Activated B cell treated with CpG ODN at 0.5 μM for 24 hours (primary cell): ENCODE measurements around the gene FCHO1. TPM values are rescaled to one million over a fixed set of nuclear protein-coding genes. Genes with fewer than 3 reads are reported as not detected.

Experiments used
- ATAC-seq: fragments of 200-7000 bp; cut with Tn5 transposase; one replicate; pipeline ENCODE4 v1.10.0; 2021; ENCODE audit warnings: low read depth, mild to moderate bottlenecking, moderate library complexity
- CTCF ChIA-PET: fragments of 350-600 bp; sonication (Branson Sonifier 250); formaldehyde crosslinking; loops from one replicate; lab custom pipeline; 2021; ENCODE audit warnings: antibody characterized with exemption; lab: Charles Lee
- POLR2A ChIA-PET: fragments of 350-600 bp; sonication (Branson Sonifier 250); formaldehyde crosslinking; loops from one replicate; lab custom pipeline; 2021; ENCODE audit warnings: antibody characterized with exemption; lab: Charles Lee
- DNase-seq: peaks from one replicate; pipeline ENCODE4 v3.0.0; 2022
- H3K27ac Mint-ChIP-seq: one replicate; pipeline ENCODE4 v1.8.0; 2020; ENCODE audit warnings: mixed read lengths
- H3K27me3 Mint-ChIP-seq: one replicate; pipeline ENCODE4 v1.8.0; 2021; ENCODE audit warnings: mixed read lengths
- H3K36me3 Mint-ChIP-seq: one replicate; pipeline ENCODE4 v1.8.0; 2021; ENCODE audit warnings: low read depth, mixed read lengths
- H3K4me1 Mint-ChIP-seq: one replicate; pipeline ENCODE4 v1.8.0; 2021; ENCODE audit warnings: mixed read lengths
- H3K4me3 Mint-ChIP-seq: one replicate; pipeline ENCODE4 v1.8.0; 2020; ENCODE audit warnings: mild to moderate bottlenecking, mixed read lengths
- H3K9me3 Mint-ChIP-seq: one replicate; pipeline ENCODE4 v1.8.0; 2020; ENCODE audit warnings: mixed read lengths
- intact Hi-C: fragments of 100-400 bp; cut with micrococcal nuclease; formaldehyde crosslinking; loops from one replicate; pipeline ENCODE4 v1.15.1; 2024
- total RNA-seq: library from RNA; stranded (reverse); gene quantifications from 2 replicates; pipeline ENCODE4 v1.2.3, GENCODE V29; 2022
- TF ChIP-seq, protein P1 (sequence below): fragments of 200-600 bp; IDR thresholded peaks from one replicate; pipeline ENCODE4 v1.8.0; 2022; ENCODE audit warnings: antibody characterized with exemption, mild to moderate bottlenecking

The FCHO1 gene
- total RNA-seq, 1 donor from 2014 or later, result 103 TPM

DNA sequence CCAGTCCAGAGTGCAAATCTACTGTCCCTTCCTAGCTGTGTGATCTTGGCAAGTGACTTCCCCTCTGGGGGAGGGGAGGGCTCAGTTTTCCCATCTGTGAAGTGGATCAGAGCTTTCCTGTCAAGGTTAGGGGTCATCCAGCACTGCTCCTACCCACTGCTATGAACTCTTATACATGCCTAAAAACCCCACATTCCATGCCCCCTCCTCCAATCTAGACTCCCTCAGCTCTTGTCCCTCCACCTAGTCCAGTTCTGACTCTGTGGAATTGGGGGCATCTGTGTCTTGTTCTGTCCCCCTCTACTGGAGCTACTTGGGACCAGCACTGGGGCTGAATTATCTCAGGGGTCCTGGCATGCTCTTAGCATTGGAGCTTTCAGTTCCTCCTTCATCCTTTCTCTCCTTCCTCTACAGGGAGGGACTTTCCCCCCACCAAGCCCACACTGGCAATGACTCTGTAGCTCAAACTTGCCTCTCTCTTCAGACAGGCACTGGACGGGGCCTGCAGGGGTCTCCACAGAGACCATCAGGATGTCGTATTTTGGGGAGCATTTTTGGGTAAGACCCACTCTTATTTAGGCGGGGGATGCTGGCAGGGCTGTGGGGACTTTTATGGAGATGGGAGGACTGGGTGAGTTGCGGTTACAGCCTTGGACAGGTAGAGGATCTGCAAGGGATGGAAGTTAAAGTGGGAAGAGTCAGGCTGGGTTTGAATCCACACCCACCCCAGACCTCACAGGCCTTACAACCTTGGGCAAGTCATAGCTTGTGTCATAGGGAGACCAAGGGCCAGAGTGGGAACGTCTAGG lies 3.6 kb downstream of the FCHO1 start:
- TF ChIP-seq, protein P1, sequence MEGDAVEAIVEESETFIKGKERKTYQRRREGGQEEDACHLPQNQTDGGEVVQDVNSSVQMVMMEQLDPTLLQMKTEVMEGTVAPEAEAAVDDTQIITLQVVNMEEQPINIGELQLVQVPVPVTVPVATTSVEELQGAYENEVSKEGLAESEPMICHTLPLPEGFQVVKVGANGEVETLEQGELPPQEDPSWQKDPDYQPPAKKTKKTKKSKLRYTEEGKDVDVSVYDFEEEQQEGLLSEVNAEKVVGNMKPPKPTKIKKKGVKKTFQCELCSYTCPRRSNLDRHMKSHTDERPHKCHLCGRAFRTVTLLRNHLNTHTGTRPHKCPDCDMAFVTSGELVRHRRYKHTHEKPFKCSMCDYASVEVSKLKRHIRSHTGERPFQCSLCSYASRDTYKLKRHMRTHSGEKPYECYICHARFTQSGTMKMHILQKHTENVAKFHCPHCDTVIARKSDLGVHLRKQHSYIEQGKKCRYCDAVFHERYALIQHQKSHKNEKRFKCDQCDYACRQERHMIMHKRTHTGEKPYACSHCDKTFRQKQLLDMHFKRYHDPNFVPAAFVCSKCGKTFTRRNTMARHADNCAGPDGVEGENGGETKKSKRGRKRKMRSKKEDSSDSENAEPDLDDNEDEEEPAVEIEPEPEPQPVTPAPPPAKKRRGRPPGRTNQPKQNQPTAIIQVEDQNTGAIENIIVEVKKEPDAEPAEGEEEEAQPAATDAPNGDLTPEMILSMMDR, result no peak
- POLR2A ChIA-PET, result interaction anchor here (0.6 to 7.1 kb wide), 28 partner anchors 10 to 1169 kb away, joined by 3 to 109 read pairs (median 5); partner anchors contain the start of genes BST2, CCDC124, COPE and JAK3
- Mint-ChIP-seq H3K27ac (peak overlapping the region; percentile 90), H3K4me1 (peaks cover 84% of the 10 kb centered on the region), H3K36me3 (peaks cover 46% of the 10 kb centered on the region), H3K4me3 (peak overlapping the region; percentile 79), H3K9me3 (no peaks in the 10 kb centered on the region), H3K27me3 (no peaks in the 10 kb centered on the region)
- CTCF ChIA-PET, result interaction anchor here (0.7 to 3.5 kb wide), 25 partner anchors 9 to 183 kb away, joined by 3 to 50 read pairs (median 7); partner anchors contain the start of genes CCDC124, JAK3, MAP1S and RPL18A
- peak; percentile 72 for ATAC-seq
- intact Hi-C loops, result loop anchor here (1.0 to 10.0 kb wide), 7 partner anchors 8 to 420 kb away; partner anchors contain the start of genes ANO8, ARRDC2, GTPBP3 and MAP1S
- DNase-seq, result no peak

DNA sequence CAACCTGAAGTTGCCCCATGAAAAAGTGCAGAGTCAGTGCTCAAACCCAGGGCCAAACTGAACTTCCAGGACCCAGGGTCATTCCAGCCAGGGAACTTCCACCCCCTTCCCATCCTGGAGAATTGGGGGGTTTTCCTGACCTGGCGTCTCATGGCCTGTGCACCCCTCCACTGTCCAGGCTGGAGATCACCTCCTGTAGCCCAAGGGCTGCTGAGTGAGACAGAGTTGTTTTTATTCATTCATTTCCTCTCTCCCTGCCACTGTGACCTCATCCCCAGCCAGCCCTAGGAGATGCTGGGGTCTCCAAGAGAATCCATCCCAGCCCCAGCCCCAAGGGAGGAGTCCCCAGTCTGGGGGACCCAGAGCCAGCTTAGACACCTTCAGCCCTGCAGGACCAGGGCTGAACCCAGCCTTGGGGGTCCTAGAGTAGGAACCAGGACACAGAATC lies 4.2 kb downstream of the FCHO1 start:
- H3K36me3 Mint-ChIP-seq, result peaks cover 50% of the 10 kb centered on the region

DNA sequence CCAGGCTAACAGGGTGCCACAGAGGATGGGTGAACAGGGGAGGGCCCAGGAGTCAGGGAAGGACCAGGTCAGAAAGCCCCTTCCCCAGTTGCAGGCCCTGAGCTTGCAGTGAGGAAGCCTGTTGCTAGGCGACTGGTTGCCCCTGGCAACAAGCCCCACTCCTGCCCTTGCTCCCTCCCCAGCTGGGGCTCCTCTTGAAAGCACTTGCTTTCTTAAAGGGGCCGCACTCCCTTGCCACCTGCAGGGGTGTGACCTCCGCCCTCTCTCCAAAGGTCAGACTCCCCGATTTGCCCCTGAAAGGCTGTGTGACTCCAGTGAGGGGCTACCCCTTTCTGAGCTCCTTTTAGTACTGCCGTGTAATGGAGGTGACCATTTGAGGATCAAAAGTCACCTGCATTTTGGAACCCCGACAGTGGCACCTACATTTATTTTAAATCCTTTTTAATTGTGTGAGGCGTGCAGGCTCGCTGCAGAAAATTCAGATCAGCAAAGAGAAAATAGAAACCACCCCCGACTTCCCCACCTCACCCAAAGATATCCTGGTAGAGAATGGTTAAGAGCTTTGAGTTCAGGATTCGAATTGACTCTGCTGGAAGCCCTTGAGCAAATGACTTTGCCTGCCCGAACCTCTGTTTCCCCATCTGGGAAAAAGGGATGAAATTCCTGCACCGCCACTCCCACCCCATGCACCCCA lies 4.8 kb downstream of the FCHO1 start:
- no peaks in the 10 kb centered on the region for H3K9me3 Mint-ChIP-seq
- DNase-seq (peak; percentile 61), ATAC-seq (no peak)
- peak overlapping the region; percentile 90 for H3K27ac Mint-ChIP-seq
- H3K4me1 Mint-ChIP-seq, result peaks cover 84% of the 10 kb centered on the region
- CTCF ChIA-PET, result interaction anchor here (2.0 to 3.5 kb wide), 5 partner anchors 11 to 176 kb away, joined by 8 to 50 read pairs (median 19); partner anchors contain the start of gene CCDC124
- intact Hi-C loops, result loop anchor here (1.0 to 10.0 kb wide), 7 partner anchors 9 to 421 kb away; partner anchors contain the start of genes ANO8, ARRDC2, GTPBP3 and MAP1S
- TF ChIP-seq, protein P1, result no peak
- no peaks in the 10 kb centered on the region for H3K27me3 Mint-ChIP-seq
- peaks cover 56% of the 10 kb centered on the region for H3K36me3 Mint-ChIP-seq
- POLR2A ChIA-PET, result interaction anchor here (0.6 to 7.1 kb wide), 10 partner anchors 9 to 246 kb away, joined by 3 to 109 read pairs (median 6); partner anchors contain the start of genes JAK3 and RPL18A
- H3K4me3 Mint-ChIP-seq, result peak overlapping the region; percentile 46

More for the DNA sequence above, 4.2 kb downstream of the FCHO1 start:
- no peak for DNase-seq
- intact Hi-C loops, result loop anchor here (1.0 to 10.0 kb wide), 7 partner anchors 8 to 421 kb away; partner anchors contain the start of genes ANO8, ARRDC2, GTPBP3 and MAP1S
- CTCF ChIA-PET, result interaction anchor here (0.8 to 3.5 kb wide), 21 partner anchors 8 to 183 kb away, joined by 3 to 50 read pairs (median 8); partner anchors contain the start of genes CCDC124, JAK3, MAP1S and RPL18A
- H3K4me3 Mint-ChIP-seq, result peak overlapping the region; percentile 79
- no peak for ATAC-seq
- H3K9me3 Mint-ChIP-seq, result no peaks in the 10 kb centered on the region
- no peaks in the 10 kb centered on the region for H3K27me3 Mint-ChIP-seq
- POLR2A ChIA-PET, result interaction anchor here (0.6 to 7.1 kb wide), 15 partner anchors 9 to 350 kb away, joined by 3 to 109 read pairs (median 9); partner anchors contain the start of genes BST2, JAK3, MAP1S and RPL18A
- H3K4me1 Mint-ChIP-seq, result peaks cover 84% of the 10 kb centered on the region
- TF ChIP-seq, protein P1, result no peak
- peak overlapping the region; percentile 90 for H3K27ac Mint-ChIP-seq

DNA sequence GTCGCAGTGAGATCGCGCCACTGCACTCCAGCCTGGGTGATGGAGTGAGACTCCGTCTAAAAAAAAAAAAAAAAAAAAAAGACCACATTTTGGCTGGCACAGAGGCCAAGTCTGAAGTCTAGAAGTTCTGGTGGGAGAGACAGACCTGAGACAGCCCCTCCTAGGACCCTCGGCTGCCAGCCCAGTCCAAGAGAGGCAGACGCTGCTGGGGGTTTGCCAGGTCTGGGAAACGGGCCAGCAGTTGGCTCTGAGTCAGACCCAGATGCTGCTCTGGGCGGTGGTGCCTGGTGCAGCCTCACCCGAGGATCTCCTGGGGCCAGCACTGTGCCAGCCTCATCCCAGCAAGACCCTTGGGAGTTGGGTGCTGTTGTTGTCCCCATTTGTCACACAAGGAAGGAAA lies 5.8 kb downstream of the FCHO1 start:
- TF ChIP-seq, protein P1, result no peak
- ChIA-PET CTCF (interaction anchor here (1.8 kb wide), 1 partner anchor 9 kb away, joined by 9 read pairs; no protein-coding TSS in a partner anchor), POLR2A (interaction anchor here (0.7 to 1.1 kb wide), 2 partner anchors 36 to 247 kb away, joined by 5 to 6 read pairs; no protein-coding TSS in a partner anchor)
- peaks cover 56% of the 10 kb centered on the region for H3K36me3 Mint-ChIP-seq
- H3K27me3 Mint-ChIP-seq, result no peaks in the 10 kb centered on the region
- H3K4me3 Mint-ChIP-seq, result peak overlapping the region; percentile 15
- no peak for ATAC-seq
- H3K4me1 Mint-ChIP-seq, result peaks cover 75% of the 10 kb centered on the region
- no peaks in the 10 kb centered on the region for H3K9me3 Mint-ChIP-seq
- intact Hi-C loops, result loop anchor here (10.0 kb wide), 3 partner anchors 248 to 422 kb away; partner anchors contain the start of genes ANO8, ARRDC2, GTPBP3 and MAST3
- DNase-seq, result no peak
- peak overlapping the region; percentile 30 for H3K27ac Mint-ChIP-seq
